ENCODE results near the gene PSD2. TPM values are rescaled to one million over a fixed set of nuclear protein-coding genes. Genes with fewer than 3 reads are reported as not detected.

Gene PSD2
- total RNA-seq, result 0.52 TPM

- H3K4me1 ChIP-seq (ENCODE audit: control insufficient read depth in 3 of 3, insufficient read depth in 3 of 3, low read length in 3 of 3), result no peaks in the 10 kb centered on the region
- peak within 1 kb of the TSS in 1 of 3 donors; percentile 25 for H3K9ac ChIP-seq (ENCODE audit: low read depth in 1 of 3, low read length in 3 of 3)
- no peaks in the 10 kb centered on the region for H3K36me3 ChIP-seq (ENCODE audit: control insufficient read depth in 3 of 3, insufficient read depth in 3 of 3, low read length in 3 of 3)
- peak within 1 kb of the TSS in 2 of 3 donors; percentile 43 to 45 for H3K4me3 ChIP-seq (ENCODE audit: low read length in 3 of 3)
- H3K27me3 ChIP-seq (ENCODE audit: control insufficient read depth in 3 of 3, insufficient read depth in 3 of 3, low read length in 3 of 3), result peaks cover 41 to 46% (median 43%) of the 10 kb centered on the region in 3 donors
- H3K27ac ChIP-seq (ENCODE audit: low read depth, low read length), result no peak within 1 kb of the TSS
- H3K9me3 ChIP-seq (ENCODE audit: control insufficient read depth in 3 of 3, low read length in 3 of 3), result no peaks in the 10 kb centered on the region
These were observed at the start of gene PSD2 for GRCh38 chr5:139795074-139796001. PSD2 (plus strand) TSS chr5:139795808; CDS start chr5:139809441, 13,633 bp downstream.

DNA sequence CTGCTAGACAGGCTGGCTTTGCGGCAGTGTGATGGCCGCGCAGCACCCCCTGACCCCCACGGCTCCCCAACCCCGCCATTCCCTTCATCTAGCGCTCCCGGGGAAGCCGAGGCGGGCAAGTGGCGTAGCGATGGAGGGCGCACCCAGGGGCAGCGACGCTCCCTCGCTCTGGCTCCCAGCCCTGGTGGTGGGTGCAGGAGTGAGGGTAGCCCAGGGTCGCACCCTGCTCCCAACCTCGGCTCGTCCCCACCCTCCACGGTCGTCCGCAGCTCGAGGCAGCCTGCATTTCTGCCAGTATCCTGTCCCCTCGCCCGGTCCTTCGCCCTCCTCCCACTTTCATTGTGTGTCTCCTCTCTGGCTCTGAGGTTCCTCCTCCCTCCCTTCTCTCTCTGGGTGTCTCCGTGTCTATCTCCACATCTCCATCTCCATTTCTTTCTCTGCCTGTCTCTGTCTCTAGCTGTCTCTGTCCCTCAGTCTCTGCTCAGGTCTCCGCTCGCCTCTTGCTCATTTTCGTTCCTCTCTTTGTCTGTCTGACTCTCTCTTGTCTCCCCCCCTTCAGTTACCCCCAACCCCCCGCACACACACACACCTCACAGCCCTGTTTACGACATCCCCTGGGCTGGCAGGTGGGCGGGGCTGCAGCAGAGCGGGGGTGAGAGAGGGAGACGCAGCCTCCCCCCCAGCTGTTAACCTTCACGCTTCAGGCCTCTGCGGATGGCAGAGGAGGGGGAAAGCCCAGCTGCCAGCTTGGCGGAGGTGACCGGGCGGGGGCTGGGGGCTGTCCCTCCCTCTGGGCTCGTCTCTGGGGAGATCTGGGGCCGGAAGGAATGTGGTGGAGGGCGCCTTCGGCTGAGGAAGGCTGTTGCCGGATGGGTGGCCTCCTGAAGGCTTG lies 48.7 kb upstream of the PSD2 start:
- Histone ChIP-seq H3K4me1 (ENCODE audit: control insufficient read depth in 3 of 3, insufficient read depth in 3 of 3, low read length in 3 of 3) (peaks cover 22 to 36% (median 34%) of the 10 kb centered on the region in 3 donors), H3K36me3 (ENCODE audit: control insufficient read depth in 3 of 3, insufficient read depth in 3 of 3, low read length in 3 of 3) (no peaks in the 10 kb centered on the region), H3K4me3 (ENCODE audit: low read length in 3 of 3) (peak overlapping the region; percentile 66 to 73 (median 72)), H3K9ac (ENCODE audit: low read depth in 1 of 3, low read length in 3 of 3) (peak overlapping the region in 2 of 3 donors; percentile 45 to 64), H3K27me3 (ENCODE audit: control insufficient read depth in 3 of 3, insufficient read depth in 3 of 3, low read length in 3 of 3) (peaks cover 31 to 33% (median 33%) of the 10 kb centered on the region in 3 donors), H3K27ac (ENCODE audit: low read depth, low read length) (peak overlapping the region; percentile 62), H3K9me3 (ENCODE audit: control insufficient read depth in 3 of 3, low read length in 3 of 3) (no peaks in the 10 kb centered on the region)

- H3K9me3 ChIP-seq (ENCODE audit: control insufficient read depth in 3 of 3, low read length in 3 of 3), result no peaks in the 10 kb centered on the region
- H3K4me1 ChIP-seq (ENCODE audit: control insufficient read depth in 3 of 3, insufficient read depth in 3 of 3, low read length in 3 of 3), result peaks cover 22 to 36% (median 34%) of the 10 kb centered on the region in 3 donors
- H3K27me3 ChIP-seq (ENCODE audit: control insufficient read depth in 3 of 3, insufficient read depth in 3 of 3, low read length in 3 of 3), result peaks cover 39 to 42% (median 39%) of the 10 kb centered on the region in 3 donors
- no peak overlapping the region for H3K27ac ChIP-seq (ENCODE audit: low read depth, low read length)
- H3K9ac ChIP-seq (ENCODE audit: low read depth in 1 of 3, low read length in 3 of 3), result peak overlapping the region in 2 of 3 donors; percentile 40 to 64
- peak overlapping the region; percentile 66 to 73 (median 72) for H3K4me3 ChIP-seq (ENCODE audit: low read length in 3 of 3)
- no peaks in the 10 kb centered on the region for H3K36me3 ChIP-seq (ENCODE audit: control insufficient read depth in 3 of 3, insufficient read depth in 3 of 3, low read length in 3 of 3)
These were observed 47.8 kb upstream of the PSD2 start for GRCh38 chr5:139747583-139748504.

- Histone ChIP-seq H3K9ac (ENCODE audit: low read depth in 1 of 3, low read length in 3 of 3) (no peak overlapping the region), H3K36me3 (ENCODE audit: control insufficient read depth in 3 of 3, insufficient read depth in 3 of 3, low read length in 3 of 3) (no peaks in the 10 kb centered on the region), H3K4me1 (ENCODE audit: control insufficient read depth in 3 of 3, insufficient read depth in 3 of 3, low read length in 3 of 3) (peaks cover 22 to 36% (median 34%) of the 10 kb centered on the region in 3 donors), H3K27me3 (ENCODE audit: control insufficient read depth in 3 of 3, insufficient read depth in 3 of 3, low read length in 3 of 3) (peaks cover 43 to 48% (median 45%) of the 10 kb centered on the region in 3 donors), H3K4me3 (ENCODE audit: low read length in 3 of 3) (no peak overlapping the region), H3K27ac (ENCODE audit: low read depth, low read length) (no peak overlapping the region), H3K9me3 (ENCODE audit: control insufficient read depth in 3 of 3, low read length in 3 of 3) (no peaks in the 10 kb centered on the region)
These were observed 47.1 kb upstream of the PSD2 start for GRCh38 chr5:139748505-139748826.

GRCh38 chr5:139749242-139749641 lies 46.4 kb upstream of the PSD2 start:
- no peak overlapping the region for H3K27ac ChIP-seq (ENCODE audit: low read depth, low read length)
- H3K4me3 ChIP-seq (ENCODE audit: low read length in 3 of 3), result no peak overlapping the region
- no peak overlapping the region for H3K9ac ChIP-seq (ENCODE audit: low read depth in 1 of 3, low read length in 3 of 3)
- H3K36me3 ChIP-seq (ENCODE audit: control insufficient read depth in 3 of 3, insufficient read depth in 3 of 3, low read length in 3 of 3), result no peaks in the 10 kb centered on the region
- no peaks in the 10 kb centered on the region for H3K9me3 ChIP-seq (ENCODE audit: control insufficient read depth in 3 of 3, low read length in 3 of 3)
- H3K4me1 ChIP-seq (ENCODE audit: control insufficient read depth in 3 of 3, insufficient read depth in 3 of 3, low read length in 3 of 3), result peaks cover 22 to 36% (median 34%) of the 10 kb centered on the region in 3 donors
- peaks cover 48 to 51% (median 50%) of the 10 kb centered on the region in 3 donors for H3K27me3 ChIP-seq (ENCODE audit: control insufficient read depth in 3 of 3, insufficient read depth in 3 of 3, low read length in 3 of 3)

DNA sequence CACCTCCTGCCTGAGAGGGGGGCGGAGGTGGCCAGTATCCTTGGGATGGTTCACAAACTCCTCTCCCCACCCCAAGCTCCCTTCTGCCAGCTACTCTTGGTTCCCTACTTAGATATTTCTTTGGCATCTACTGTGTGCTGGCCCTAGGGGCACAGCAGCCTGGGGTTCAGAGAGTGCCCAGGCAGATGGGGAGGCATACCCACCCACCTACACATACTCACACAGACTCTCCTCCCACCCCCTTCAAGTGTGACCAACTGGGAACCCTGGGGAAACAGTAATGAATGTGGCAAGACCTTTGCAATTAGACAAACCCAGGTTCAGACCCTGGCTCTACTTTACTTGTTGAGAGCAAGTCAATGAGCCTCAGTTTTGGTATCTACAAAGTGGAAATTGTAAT lies 44.4 kb upstream of the PSD2 start:
- Histone ChIP-seq H3K27ac (ENCODE audit: low read depth, low read length) (no peak overlapping the region), H3K27me3 (ENCODE audit: control insufficient read depth in 3 of 3, insufficient read depth in 3 of 3, low read length in 3 of 3) (peaks cover 64 to 70% (median 66%) of the 10 kb centered on the region in 3 donors), H3K9me3 (ENCODE audit: control insufficient read depth in 3 of 3, low read length in 3 of 3) (no peaks in the 10 kb centered on the region), H3K9ac (ENCODE audit: low read depth in 1 of 3, low read length in 3 of 3) (no peak overlapping the region), H3K4me3 (ENCODE audit: low read length in 3 of 3) (no peak overlapping the region), H3K4me1 (ENCODE audit: control insufficient read depth in 3 of 3, insufficient read depth in 3 of 3, low read length in 3 of 3) (peaks cover 21 to 31% (median 26%) of the 10 kb centered on the region in 3 donors), H3K36me3 (ENCODE audit: control insufficient read depth in 3 of 3, insufficient read depth in 3 of 3, low read length in 3 of 3) (no peaks in the 10 kb centered on the region)

DNA sequence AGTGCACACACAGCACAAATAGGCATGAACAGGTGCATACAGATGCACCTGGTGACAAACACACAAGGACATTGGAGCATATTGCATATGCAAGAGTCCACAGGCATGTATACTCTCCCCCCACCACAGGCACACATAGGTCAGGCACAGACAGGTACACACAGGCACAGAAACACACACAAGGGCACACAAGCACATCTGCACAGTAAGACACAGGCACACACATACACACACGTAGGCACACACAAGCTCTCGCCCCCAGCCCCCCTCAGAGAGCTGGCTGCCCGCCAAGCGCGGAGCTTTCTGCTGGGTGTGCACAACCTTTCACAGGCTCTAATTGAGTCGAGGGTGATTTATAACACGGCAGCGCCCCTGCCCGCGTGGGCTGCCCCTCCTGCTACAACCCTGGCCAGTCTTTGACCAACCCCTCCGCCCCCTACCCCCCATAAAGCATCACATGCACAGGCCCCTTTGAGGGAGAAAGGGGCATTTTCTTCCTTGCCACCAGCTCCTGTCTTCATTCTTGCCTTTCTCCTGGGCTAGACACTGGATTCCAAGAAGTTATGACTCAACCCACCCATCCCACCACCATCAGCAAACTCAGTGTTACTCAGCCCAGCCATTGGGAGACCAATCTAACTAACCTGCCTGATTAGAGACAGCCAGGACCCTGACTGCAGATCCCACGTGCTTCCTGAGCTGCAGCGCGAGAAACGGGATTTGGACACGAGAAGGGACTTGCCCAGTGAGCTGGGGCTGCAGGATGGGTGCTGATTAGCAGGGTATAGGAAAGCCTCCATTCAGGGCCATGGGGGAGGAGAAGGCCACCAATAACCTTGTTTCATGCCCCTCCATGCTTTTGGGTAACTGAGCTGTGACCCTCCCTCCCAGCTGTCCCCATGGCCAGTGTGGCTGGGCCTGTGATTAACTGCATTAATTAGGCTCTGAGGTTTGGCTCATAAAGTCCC lies 42.8 kb upstream of the PSD2 start:
- H3K36me3 ChIP-seq (ENCODE audit: control insufficient read depth in 3 of 3, insufficient read depth in 3 of 3, low read length in 3 of 3), result no peaks in the 10 kb centered on the region
- H3K4me1 ChIP-seq (ENCODE audit: control insufficient read depth in 3 of 3, insufficient read depth in 3 of 3, low read length in 3 of 3), result peaks cover 6 to 18% (median 11%) of the 10 kb centered on the region in 3 donors
- peaks cover 57 to 66% (median 64%) of the 10 kb centered on the region in 3 donors for H3K27me3 ChIP-seq (ENCODE audit: control insufficient read depth in 3 of 3, insufficient read depth in 3 of 3, low read length in 3 of 3)
- no peak overlapping the region for H3K9ac ChIP-seq (ENCODE audit: low read depth in 1 of 3, low read length in 3 of 3)
- H3K4me3 ChIP-seq (ENCODE audit: low read length in 3 of 3), result no peak overlapping the region
- H3K27ac ChIP-seq (ENCODE audit: low read depth, low read length), result no peak overlapping the region
- H3K9me3 ChIP-seq (ENCODE audit: control insufficient read depth in 3 of 3, low read length in 3 of 3), result no peaks in the 10 kb centered on the region

DNA sequence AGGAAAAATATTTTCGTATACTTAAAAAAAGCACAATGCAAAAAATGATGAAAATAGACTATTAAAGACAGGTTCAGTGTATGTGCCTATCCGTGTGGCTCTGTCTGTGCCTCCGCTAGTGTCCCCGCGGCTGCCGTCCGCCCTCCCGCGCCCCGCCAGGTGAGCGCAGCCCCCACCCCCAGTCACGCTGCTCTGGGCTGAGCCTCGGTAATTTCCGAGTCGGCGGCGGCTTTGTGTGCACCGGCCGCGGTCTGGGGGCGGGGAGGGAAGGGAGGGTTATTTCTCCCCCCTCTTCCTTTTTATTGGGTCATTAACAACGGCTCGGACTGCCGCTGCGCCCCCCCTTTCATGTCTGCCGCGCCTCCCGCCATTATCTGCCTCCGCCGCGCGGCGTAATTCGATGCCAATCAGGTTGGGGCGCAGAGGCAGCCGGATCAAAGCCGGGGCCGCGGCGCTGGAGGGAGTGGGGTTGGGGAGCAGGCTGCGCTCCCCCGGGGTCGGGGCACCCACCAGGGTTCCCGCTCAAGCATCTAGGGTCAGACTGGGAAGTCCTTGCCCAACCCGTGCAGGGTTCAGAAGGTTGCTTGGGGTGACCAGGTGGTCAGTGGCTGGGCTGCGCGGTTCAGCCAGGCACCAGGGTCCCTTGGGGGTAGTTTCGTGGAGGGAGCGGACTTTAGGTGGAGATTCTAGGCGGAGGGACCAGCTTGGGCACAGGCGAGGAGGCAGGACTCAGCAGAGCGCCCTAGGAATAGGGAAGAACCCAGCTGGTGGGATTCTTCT lies 39.5 kb upstream of the PSD2 start:
- Histone ChIP-seq H3K27ac (ENCODE audit: low read depth, low read length) (no peak overlapping the region), H3K9me3 (ENCODE audit: control insufficient read depth in 3 of 3, low read length in 3 of 3) (no peaks in the 10 kb centered on the region), H3K4me3 (ENCODE audit: low read length in 3 of 3) (no peak overlapping the region), H3K4me1 (ENCODE audit: control insufficient read depth in 3 of 3, insufficient read depth in 3 of 3, low read length in 3 of 3) (peaks cover 0 to 11% (median 6%) of the 10 kb centered on the region in 3 donors), H3K36me3 (ENCODE audit: control insufficient read depth in 3 of 3, insufficient read depth in 3 of 3, low read length in 3 of 3) (no peaks in the 10 kb centered on the region), H3K27me3 (ENCODE audit: control insufficient read depth in 3 of 3, insufficient read depth in 3 of 3, low read length in 3 of 3) (peaks cover 39 to 46% (median 44%) of the 10 kb centered on the region in 3 donors), H3K9ac (ENCODE audit: low read depth in 1 of 3, low read length in 3 of 3) (no peak overlapping the region)

All from skeletal muscle tissue (tissue), 4 donors.